ENCODE data around the gene IL31. TPM values are rescaled to one million over a fixed set of nuclear protein-coding genes. Genes with fewer than 3 reads are reported as not detected.
A peak's percentile ranks its signal among the peaks of the same experiment; 100 is the strongest.

IL31 gene
- total RNA-seq, 1 experiment from 2014 or later, result not detected

- TF ChIP-seq EZH2 (IDR thresholded peaks at IDR 0.05; ENCODE audit: borderline replicate concordance, low read depth, low read length, poor library complexity, severe bottlenecking) (no peak), CTCF (conservative IDR thresholded peaks at IDR 0.05; ENCODE audit: low read depth, low read length) (no peak)
- H3K9me3 ChIP-seq (ENCODE audit: low read depth, low read length, poor library complexity, severe bottlenecking), result no peaks in the 10 kb centered on the region
- H3K4me1 ChIP-seq (ENCODE audit: insufficient read depth, low read length, poor library complexity, severe bottlenecking), result no peaks in the 10 kb centered on the region
- CTCF ChIA-PET, result no interaction called here
- no peak overlapping the region for H3K27ac ChIP-seq (ENCODE audit: low read depth, low read length, poor library complexity, severe bottlenecking)
- POLR2A ChIA-PET (ENCODE audit: low non-redundant PET), result no interaction called here
- BruUV-seq (replicated peaks), result no TSS peak
- DNase-seq (ENCODE audit: low spot score), result no peak
- H3K27me3 ChIP-seq (replicated peaks; ENCODE audit: insufficient read depth, low read depth, low read length, poor library complexity), result no peaks in the 10 kb centered on the region
- no peaks in the 10 kb centered on the region for H3K36me3 ChIP-seq (ENCODE audit: insufficient read depth, low read length, poor library complexity, severe bottlenecking)
- intact Hi-C loops (cut with micrococcal nuclease; ENCODE audit: unreplicated experiment), result no loop called here
- H3K4me3 ChIP-seq (ENCODE audit: low read depth, low read length, poor library complexity, severe bottlenecking), result no peak overlapping the region
These were observed 36.3 kb downstream of the IL31 start for GRCh38 chr12:122137681-122138080.

GRCh38 chr12:122137229-122137628 is 36.8 kb downstream of the IL31 start:
- ChIA-PET CTCF (no interaction called here), POLR2A (ENCODE audit: low non-redundant PET) (no interaction called here)
- H3K9me3 ChIP-seq (ENCODE audit: low read depth, low read length, poor library complexity, severe bottlenecking), result no peaks in the 10 kb centered on the region
- intact Hi-C loops (cut with micrococcal nuclease; ENCODE audit: unreplicated experiment), result no loop called here
- TF ChIP-seq EZH2 (IDR thresholded peaks at IDR 0.05; ENCODE audit: borderline replicate concordance, low read depth, low read length, poor library complexity, severe bottlenecking), result no peak
- TF ChIP-seq CTCF (conservative IDR thresholded peaks at IDR 0.05; ENCODE audit: low read depth, low read length), result peak; percentile 32
- no TSS peak for BruUV-seq (replicated peaks)
- no peaks in the 10 kb centered on the region for H3K36me3 ChIP-seq (ENCODE audit: insufficient read depth, low read length, poor library complexity, severe bottlenecking)
- no peaks in the 10 kb centered on the region for H3K4me1 ChIP-seq (ENCODE audit: insufficient read depth, low read length, poor library complexity, severe bottlenecking)
- no peak for DNase-seq (ENCODE audit: low spot score)
- H3K4me3 ChIP-seq (ENCODE audit: low read depth, low read length, poor library complexity, severe bottlenecking), result no peak overlapping the region
- H3K27me3 ChIP-seq (replicated peaks; ENCODE audit: insufficient read depth, low read depth, low read length, poor library complexity), result no peaks in the 10 kb centered on the region
- no peak overlapping the region for H3K27ac ChIP-seq (ENCODE audit: low read depth, low read length, poor library complexity, severe bottlenecking)

- BruUV-seq (replicated peaks), result no TSS peak
- Histone ChIP-seq H3K27me3 (replicated peaks; ENCODE audit: insufficient read depth, low read depth, low read length, poor library complexity) (no peaks in the 10 kb centered on the region), H3K4me1 (ENCODE audit: insufficient read depth, low read length, poor library complexity, severe bottlenecking) (no peaks in the 10 kb centered on the region), H3K36me3 (ENCODE audit: insufficient read depth, low read length, poor library complexity, severe bottlenecking) (peaks cover 6% of the 10 kb centered on the region), H3K27ac (ENCODE audit: low read depth, low read length, poor library complexity, severe bottlenecking) (no peak overlapping the region), H3K4me3 (ENCODE audit: low read depth, low read length, poor library complexity, severe bottlenecking) (no peak overlapping the region), H3K9me3 (ENCODE audit: low read depth, low read length, poor library complexity, severe bottlenecking) (no peaks in the 10 kb centered on the region)
- POLR2A ChIA-PET (ENCODE audit: low non-redundant PET), result no interaction called here
- DNase-seq (ENCODE audit: low spot score), result no peak
- CTCF ChIA-PET, result no interaction called here
- intact Hi-C loops (cut with micrococcal nuclease; ENCODE audit: unreplicated experiment), result no loop called here
- TF ChIP-seq EZH2 (IDR thresholded peaks at IDR 0.05; ENCODE audit: borderline replicate concordance, low read depth, low read length, poor library complexity, severe bottlenecking) (no peak), CTCF (conservative IDR thresholded peaks at IDR 0.05; ENCODE audit: low read depth, low read length) (no peak)
These were observed 38.5 kb downstream of the IL31 start for GRCh38 chr12:122135437-122136031.

All from A673 (cell line).